Measurements from ENCODE around the gene FRAS1. TPM values are rescaled to one million over a fixed set of nuclear protein-coding genes. Genes with fewer than 3 reads are reported as not detected.

Gene FRAS1
- total and polyA plus RNA-seq, 8 donors: 4.7 to 21.5 (median 14.7) TPM

DNA sequence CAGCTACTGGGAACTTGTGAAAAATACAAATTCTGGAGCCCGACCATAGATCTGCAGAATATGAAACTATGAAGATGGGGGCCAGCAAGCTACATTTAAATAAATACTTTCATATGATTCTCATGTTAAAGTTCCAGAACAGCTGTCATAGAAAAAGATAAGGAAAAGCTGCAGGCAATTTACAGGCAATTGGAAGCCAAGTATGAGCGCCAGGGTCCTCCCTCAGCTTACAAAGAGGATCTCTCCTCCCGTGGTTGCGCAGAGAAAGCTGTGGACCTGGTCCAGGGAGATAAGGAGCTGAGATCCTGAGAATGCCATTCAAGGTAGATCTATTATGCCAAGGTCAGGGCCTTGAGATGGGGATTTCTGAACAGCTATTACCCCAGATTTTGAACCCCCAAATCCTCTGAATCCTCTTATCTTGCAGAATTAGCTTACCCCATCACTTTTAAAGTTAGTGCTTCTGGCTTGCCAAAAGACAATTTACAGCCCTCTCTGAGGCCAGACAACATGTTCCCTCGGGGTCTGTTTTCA, 25.6 kb upstream of the FRAS1 start:
- no peaks in the 10 kb centered on the region for H3K4me1 ChIP-seq

DNA sequence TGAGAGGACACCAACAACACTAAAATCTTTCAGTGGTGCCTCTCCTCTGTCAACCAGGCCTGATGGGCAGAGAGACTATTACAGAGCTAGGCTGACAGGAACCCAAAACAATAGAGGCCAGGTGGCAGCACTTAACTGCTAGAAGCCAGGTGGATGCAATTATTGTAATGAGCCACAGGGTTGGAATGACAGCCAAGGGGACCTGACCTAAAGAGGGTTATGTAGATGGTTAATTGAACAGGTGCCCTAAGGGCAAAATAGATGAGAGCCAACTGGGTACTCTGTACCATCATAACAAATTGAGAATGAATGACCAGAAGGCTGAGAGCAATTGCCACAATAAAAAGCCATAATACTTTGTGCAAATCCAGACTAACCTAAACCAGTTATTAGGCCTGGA, 24.7 kb upstream of the FRAS1 start:
- ATAC-seq: no peak
- DNase-seq: no peak
- Histone ChIP-seq H3K9me3 (no peaks in the 10 kb centered on the region), H3K27me3 (no peaks in the 10 kb centered on the region), H3K36me3 (no peaks in the 10 kb centered on the region), H3K27ac (no peak overlapping the region), H3K4me3 (no peak overlapping the region), H3K4me1 (no peaks in the 10 kb centered on the region)
- intact Hi-C loops (cut with DNase I): no loop called here
- TF ChIP-seq, protein P1, sequence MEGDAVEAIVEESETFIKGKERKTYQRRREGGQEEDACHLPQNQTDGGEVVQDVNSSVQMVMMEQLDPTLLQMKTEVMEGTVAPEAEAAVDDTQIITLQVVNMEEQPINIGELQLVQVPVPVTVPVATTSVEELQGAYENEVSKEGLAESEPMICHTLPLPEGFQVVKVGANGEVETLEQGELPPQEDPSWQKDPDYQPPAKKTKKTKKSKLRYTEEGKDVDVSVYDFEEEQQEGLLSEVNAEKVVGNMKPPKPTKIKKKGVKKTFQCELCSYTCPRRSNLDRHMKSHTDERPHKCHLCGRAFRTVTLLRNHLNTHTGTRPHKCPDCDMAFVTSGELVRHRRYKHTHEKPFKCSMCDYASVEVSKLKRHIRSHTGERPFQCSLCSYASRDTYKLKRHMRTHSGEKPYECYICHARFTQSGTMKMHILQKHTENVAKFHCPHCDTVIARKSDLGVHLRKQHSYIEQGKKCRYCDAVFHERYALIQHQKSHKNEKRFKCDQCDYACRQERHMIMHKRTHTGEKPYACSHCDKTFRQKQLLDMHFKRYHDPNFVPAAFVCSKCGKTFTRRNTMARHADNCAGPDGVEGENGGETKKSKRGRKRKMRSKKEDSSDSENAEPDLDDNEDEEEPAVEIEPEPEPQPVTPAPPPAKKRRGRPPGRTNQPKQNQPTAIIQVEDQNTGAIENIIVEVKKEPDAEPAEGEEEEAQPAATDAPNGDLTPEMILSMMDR (IDR thresholded peaks at IDR 0.05): no peak
- FAIRE-seq: no peak

More for the DNA sequence above, 25.6 kb upstream of the FRAS1 start:
- H3K9me3 ChIP-seq: no peaks in the 10 kb centered on the region
- FAIRE-seq (no peak), ATAC-seq (no peak), DNase-seq (no peak)
- H3K36me3 ChIP-seq: no peaks in the 10 kb centered on the region
- no peaks in the 10 kb centered on the region for H3K27me3 ChIP-seq
- TF ChIP-seq, protein P1 (IDR thresholded peaks at IDR 0.05): no peak
- 53 to 62% methylated on average over 5 of the region's 5 CpGs for WGBS, 2 donors
- intact Hi-C loops (cut with DNase I): no loop called here
- no peak overlapping the region for H3K4me3 ChIP-seq
- H3K27ac ChIP-seq: no peak overlapping the region

DNA sequence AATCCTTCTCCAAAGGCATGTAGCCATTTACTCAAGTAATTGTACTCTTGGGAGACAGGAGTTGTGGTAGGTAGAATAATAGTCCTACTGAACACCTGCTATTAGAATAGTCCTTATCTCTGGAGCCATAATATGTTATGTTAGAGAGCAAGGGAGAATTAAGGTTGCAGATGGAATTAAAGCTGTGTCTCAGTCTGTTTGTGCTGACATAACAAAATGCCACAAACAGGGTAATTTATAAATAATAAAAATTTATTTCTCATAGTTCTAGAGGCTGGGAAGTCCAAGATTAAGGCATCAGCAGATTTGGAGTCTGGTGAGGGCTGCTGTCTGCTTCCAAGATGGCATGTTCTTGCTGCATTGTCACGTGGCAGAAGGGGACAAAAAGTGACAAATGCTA, 24.2 kb upstream of the FRAS1 start:
- no peaks in the 10 kb centered on the region for H3K4me1 ChIP-seq
- H3K27ac ChIP-seq: no peak overlapping the region
- H3K27me3 ChIP-seq: no peaks in the 10 kb centered on the region
- 58 to 60% methylated on average over 1 of the region's 1 CpG for WGBS, 2 donors
- DNase-seq: no peak
- no peak for FAIRE-seq
- intact Hi-C loops (cut with DNase I): no loop called here
- TF ChIP-seq, protein P1 (IDR thresholded peaks at IDR 0.05): no peak
- no peak overlapping the region for H3K4me3 ChIP-seq
- ATAC-seq: no peak
- H3K36me3 ChIP-seq: no peaks in the 10 kb centered on the region
- H3K9me3 ChIP-seq: no peaks in the 10 kb centered on the region

DNA sequence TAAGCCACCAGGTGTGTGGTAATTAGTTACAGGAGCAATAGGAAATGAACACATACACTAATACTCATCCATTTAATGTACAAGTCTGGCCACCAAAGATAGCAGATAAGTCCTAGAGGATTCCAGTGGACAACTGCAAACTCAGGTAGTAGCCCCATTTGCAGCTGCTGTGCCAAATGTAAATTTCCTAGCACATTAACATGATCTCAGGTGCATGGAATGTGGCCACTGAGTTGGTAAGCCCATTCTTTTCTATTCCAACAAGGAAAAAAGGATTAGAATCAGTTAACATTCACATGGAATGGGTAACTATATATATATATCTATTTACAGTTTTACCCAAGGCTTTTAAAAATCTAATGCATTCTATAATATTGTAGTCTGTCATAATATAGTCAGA, 23.3 kb upstream of the FRAS1 start:
- no peak overlapping the region for H3K27ac ChIP-seq
- no peaks in the 10 kb centered on the region for H3K4me1 ChIP-seq
- H3K4me3 ChIP-seq: no peak overlapping the region
- TF ChIP-seq, protein P1 (IDR thresholded peaks at IDR 0.05): no peak
- no peak for FAIRE-seq
- H3K9me3 ChIP-seq: no peaks in the 10 kb centered on the region
- no peaks in the 10 kb centered on the region for H3K27me3 ChIP-seq
- intact Hi-C loops (cut with DNase I): no loop called here
- no peak for DNase-seq
- ATAC-seq: no peak
- H3K36me3 ChIP-seq: no peaks in the 10 kb centered on the region

DNA sequence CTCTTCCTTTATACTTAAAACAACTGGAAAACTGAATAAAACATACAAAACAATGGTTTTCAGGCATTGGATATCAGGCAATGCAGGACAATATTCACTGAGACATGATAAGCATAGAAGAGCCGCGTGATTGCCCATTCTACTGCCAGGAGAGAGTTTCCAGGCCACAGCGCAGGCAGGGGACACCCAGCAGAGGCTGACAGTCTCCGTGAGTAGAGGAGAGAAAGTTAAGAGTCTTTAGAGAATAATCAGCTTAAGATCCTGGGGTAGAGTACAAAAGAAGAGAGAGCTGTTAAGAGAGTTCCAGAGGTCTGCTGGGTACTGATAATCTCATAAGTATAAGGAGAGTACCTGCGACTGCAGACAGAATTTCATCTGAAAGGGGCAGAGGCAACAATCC, 18.4 kb upstream of the FRAS1 start:
- WGBS, 2 donors: 78 to 83% methylated on average over 5 of the region's 5 CpGs
- intact Hi-C loops (cut with DNase I): no loop called here
- no peaks in the 10 kb centered on the region for H3K4me1 ChIP-seq
- FAIRE-seq: no peak
- H3K4me3 ChIP-seq: no peak overlapping the region
- no peak overlapping the region for H3K27ac ChIP-seq
- H3K9me3 ChIP-seq: no peaks in the 10 kb centered on the region
- no peaks in the 10 kb centered on the region for H3K36me3 ChIP-seq
- no peak for ATAC-seq
- no peaks in the 10 kb centered on the region for H3K27me3 ChIP-seq
- TF ChIP-seq, protein P1 (IDR thresholded peaks at IDR 0.05): no peak
- no peak for DNase-seq

All from pancreas (tissue), 10 donors.